ENCODE data around the gene SNX6.
"Not testable (repeated sequence)": the region's sequence is repeated elsewhere in the genome, so short reads cannot be mapped to it uniquely, and the experiment has no call there.

The SNX6 gene

DNA sequence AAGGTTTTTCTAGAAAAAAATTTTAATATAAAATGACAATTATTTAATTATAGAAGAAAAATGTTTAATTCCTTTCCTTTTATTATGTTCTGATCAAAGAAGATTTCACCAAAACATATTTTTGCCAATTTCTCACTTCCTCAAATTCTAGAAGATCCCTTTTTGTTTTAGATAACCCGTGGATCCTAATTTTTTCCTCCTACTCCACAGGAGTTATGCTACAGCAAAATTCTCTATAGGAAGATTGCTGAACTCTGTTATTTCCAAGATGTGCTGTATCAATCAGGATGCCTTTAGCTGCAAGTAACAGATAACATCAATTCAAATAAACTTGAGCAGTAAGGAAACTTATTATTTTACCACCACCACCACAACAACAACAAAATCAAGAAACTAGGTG lies 3.8 kb upstream of the SNX6 start:
- no peak for DNase-seq

DNA sequence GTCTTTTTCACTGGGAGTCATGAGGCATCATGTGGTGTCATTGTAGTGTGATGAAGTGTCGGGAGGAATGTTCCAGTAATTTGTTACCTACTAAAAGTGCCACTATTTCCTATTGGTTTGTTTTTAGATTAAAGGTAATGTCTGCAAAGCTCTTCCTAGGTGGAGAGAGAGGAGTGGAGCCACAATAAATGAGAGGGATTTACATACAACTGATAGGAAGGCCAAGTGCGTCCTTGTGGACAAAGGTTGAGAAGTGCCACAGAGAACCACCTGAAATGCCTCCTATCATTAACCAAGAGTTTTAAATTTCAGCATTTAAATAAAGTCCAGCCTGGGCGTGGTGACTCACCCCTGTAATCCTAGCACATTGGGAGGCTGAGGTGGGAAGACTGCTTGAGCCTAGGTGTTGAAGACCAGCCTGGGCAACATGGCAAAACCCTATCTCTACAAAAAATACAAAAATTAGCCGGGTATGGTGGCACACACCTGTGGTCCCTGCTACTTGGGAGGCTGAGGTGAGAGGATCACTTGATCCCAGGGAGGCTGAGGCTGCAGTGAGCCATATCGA lies 2.5 kb upstream of the SNX6 start:
- no peak for DNase-seq

DNA sequence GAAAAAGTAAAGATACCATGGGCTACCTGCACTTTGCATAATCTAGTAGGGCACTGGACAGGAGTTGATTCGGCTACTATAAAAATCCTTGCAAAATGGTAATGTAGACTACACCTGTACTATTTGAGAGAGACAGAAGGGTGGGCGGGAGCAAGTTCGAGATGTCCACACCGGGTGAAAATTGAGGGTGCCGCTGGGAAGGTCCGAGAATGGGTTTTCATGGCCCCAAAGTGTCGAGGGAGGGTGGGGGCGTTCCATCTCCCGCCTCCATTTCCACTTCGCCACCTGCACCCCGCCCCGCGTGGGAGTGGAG lies 648 bp downstream of the SNX6 start:
- no peak for DNase-seq

DNA sequence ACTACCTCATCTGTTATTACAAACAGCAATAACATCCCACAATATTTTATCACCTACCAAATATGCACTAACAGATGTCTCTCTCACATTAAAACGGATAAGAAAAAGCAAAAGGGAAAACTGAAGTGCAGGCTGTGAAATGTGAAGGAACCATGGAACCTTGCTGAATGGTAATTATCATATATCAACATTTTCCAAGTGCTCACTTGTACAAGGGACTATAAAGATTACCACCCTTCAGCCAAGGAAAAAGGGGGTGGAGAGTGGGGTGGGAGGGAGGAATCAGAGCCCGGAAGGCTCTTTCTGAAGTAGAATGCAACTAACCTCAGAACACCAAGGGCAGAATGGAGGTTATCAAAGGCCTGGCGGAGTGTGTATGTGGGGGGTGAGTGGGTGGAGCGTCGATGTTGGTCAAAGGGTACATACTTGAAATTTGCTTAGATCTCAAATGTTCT lies 1.2 kb downstream of the SNX6 start:
- peak; percentile 40 for DNase-seq

DNA sequence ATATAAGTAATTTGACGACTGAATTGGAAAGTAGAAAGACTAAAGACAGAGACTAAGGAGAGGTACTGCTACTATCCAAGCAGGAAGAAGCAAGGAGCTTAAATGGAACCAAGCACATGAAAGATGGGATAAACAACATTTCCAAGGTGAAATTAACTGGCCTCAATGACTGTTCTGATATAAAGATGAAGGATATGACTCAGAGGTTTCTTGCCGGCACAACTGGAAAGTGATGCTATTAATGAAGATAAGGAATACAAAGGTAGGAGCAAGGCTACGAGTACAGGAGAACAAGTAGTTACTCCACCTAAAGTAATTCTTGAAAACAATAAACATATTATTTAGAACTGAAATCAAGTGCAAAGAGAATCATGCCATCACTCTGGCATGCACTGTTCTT lies 6.4 kb downstream of the SNX6 start:
- no peak for DNase-seq

DNA sequence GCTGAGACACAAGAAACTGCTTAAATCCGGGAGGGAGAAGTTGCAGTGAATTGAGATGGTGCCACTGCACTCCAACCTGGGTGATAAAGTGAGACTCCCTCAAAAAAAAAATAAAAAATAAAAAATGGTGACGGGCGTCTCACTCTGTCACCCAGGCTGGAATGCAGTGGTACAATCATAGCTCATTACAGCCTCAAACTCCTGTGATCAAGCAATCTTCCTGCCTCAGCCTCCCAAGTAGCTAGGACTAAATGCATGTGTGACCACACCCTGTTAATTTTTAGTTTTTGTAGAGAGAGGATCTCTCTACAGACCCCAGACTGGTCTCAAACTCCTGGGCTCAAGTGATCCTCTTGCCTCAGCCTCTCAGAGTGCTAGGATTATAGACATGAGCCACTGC lies 9.1 kb downstream of the SNX6 start:
- no peak for DNase-seq

DNA sequence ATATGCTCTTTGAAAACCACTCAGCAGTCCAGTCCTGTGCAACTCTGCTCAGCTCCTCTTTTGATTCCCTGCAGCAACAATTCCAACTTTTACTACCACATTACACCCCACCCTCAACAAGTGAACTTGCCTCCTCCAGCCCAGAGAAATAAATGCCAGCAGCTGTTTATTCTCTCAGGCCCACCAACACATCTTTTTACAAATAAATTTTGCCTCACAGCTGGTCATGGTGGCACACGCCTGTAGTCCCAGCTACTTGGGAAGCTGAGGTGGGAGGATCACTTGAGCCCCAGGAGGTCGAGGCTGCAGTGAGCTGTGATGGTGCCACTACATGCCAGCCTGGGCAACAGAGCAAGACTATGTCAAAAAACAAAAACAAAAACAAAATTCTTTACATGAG lies 9.8 kb downstream of the SNX6 start:
- DNase-seq, result no peak

DNA sequence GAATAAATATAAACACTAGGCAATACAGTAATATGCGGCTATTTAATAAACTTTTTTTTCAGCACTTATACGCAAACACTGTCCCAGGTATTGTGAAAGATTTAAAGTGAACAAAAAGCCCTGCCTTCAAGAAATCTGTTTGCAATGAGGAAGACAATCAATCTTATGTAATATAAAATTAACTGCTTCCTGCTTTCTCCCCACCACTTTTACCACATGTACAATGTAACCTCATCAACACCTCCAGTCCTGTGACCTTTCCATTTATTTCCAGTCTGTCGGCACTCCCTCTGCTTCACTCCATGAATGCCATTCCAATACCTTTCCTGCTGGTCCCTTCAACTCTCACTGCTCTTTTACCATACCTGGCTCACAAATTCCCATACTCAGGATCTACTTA lies 10.5 kb downstream of the SNX6 start:
- no peak for DNase-seq

DNA sequence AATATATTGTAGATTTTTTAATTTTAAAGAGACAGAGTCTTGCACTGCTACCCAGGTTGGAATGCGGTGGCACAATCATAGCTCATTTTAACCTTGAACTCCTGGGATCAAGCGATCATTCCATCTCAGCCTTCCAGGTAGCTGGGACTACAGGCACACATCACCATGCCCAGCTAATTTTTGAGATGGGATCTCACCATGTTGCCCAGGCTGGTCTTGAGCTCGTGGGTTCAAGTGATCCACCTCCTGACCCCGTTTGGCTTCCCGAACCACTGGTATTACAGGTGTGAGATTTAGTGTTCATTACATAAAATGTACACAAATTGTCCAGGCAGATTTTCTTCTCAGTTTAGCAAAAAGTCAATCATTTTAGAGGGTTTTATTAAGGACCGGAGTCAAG lies 13.6 kb downstream of the SNX6 start:
- DNase-seq, result no peak

DNA sequence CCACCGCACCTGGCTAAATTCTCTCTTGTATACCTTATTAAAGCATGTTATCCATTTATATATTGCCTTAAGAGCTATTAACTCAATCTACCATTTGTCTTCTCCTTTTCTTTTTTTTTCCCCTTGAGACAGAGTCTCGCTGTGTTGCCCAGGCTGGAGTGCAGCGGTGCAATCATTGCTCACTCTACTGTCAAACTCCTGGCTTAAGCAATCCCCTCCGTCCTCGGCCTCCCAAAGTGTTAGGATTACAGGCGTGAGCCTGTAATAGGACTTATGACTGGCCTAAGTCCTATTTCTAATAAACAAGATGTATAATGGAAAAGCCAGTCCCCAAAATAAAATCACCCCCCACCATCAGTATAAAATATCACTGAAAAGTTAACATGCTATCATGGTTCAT lies 14.4 kb downstream of the SNX6 start:
- no peak for DNase-seq

DNA sequence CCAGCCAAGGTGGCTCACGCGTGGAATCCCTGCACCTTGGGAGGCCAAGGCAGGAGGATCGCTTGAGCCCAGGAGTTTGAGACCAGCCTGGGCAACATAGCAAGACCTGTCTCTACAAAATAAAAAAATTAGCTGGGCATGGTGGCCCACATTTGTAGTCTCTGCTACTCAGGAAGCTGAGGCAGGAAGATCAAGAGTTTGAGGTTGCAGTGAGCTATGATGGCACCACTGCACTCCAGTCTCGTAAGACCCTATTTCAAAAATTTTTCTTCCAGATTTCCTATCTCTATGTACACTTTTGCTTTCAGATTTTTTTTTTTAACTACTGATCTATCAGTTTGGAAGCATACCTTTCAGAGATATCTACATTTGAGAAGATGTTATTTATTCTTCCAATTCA lies 15.3 kb downstream of the SNX6 start:
- DNase-seq, result no peak

DNA sequence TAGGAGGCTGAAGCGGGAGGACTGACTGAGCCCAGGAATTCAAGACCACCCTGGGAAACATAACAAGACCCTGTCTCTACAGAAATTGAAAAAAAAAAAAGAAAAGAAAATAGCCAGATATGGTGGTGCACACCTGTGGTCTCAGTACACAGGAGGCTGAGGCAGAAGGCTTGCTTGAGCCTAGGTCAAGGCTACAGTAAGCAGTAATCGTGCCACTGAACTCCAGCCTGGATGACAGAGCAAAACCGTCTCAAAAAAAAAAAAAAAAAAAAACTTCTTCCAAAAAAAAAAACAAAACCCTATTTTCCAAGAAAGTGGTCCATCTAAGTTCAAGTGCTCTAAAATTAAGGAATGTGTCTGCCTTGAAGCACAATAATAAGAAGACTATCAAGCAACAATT lies 19.8 kb downstream of the SNX6 start:
- no peak for DNase-seq

DNA sequence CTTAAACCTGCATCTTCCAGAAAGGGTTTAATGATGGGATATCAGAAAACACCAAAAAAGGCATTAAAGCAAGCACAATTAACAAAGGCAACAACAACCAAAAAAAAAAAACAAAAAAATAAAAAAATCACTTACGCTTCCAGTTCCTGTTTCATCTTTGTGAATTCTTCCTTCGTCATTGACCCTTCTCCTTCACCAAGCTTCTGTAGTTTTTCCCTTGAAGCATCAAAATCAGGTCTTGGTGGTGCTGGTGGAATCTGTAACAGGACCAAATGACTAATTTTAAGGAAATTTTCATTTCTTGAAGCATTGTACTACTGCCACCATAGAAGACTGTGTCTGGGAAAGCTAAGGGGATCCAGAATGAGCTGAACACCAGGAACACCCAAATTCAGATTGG lies 24.5 kb downstream of the SNX6 start:
- DNase-seq, result no peak

DNA sequence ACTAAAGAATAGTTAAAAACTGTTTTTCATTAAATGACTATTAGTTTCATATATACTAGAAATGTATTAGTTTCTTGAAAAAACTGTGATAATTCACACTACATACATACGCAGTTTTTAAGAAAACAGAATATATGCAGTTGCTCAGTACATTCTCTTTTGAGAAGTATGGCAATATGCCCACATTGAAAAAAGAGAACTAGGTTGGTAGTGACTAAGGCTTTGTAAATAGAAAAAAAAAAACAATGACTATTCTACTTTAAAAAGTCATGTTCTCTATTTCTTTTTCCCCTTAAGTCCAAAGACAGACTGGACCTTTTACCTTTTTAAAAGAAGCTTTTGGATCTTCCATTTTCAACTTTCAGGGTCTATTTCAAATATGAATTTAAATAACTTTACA lies 25.0 kb downstream of the SNX6 start:
- DNase-seq, result no peak

DNA sequence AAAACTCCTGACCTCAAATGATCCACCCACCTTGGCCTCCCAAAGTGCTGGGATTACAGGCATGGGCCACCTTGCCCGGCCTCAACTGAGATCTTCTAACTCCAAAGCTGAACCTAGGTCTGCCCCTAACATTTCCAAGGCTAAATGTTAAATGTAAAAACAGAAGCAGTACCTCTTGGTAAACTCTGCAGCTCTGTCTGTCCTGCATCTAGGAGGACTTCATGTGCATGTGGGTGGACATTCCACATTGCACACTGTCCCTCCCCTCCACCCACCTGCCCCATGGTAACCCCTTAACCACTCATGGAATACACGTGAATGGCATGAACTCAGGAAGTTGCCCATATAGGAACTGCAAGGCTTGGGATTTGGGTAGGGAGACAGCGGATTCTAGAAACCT lies 33.1 kb downstream of the SNX6 start:
- no peak for DNase-seq

DNA sequence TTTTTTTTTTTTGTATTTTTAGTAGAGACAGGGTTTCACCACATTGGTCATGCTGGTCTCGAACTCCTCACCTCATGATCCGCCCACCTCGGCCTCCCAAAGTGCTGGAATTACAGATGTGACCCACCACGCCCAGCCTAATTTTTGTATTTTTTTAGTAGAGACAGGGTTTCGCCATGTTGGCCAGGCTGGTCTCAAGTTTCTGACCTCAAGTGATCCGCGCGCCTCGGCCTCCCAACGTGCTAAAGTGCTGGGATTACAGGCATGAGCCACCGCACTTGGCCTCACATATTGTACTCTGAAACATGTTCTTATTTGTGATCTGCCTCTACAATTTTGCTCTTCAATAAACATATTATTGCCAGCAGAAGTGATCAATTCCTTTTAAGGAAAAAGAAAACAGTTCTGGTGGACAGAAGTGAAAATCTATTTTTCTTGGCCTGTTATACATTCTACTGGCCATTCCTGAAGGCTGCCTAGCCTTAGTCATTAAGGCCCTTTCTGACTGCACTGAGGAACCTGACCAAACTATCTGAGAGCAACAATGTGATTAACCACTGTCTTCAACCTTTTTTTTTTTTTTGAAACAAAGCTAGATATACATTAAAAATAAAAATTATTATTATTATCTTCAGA lies 36.1 kb downstream of the SNX6 start:
- DNase-seq, result no peak

DNA sequence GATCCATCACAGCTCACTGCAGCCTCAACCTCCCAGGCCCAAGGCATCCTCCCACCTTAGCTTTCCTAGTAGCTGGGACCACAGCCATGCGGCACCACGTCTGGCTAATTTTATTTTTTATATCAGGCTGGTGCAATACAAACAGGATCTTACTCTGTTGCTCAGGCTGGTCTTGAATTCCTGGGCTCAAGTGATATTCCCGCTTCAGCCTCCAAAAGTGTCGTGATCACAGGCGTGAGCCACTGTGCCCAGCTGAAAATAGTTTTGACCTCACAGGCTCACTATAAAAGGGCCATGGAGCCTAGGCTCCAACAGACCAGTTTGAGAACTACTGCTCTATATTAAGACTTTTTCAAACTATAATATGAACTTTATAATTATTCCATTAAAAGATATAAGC lies 37.3 kb downstream of the SNX6 start:
- DNase-seq, result no peak

DNA sequence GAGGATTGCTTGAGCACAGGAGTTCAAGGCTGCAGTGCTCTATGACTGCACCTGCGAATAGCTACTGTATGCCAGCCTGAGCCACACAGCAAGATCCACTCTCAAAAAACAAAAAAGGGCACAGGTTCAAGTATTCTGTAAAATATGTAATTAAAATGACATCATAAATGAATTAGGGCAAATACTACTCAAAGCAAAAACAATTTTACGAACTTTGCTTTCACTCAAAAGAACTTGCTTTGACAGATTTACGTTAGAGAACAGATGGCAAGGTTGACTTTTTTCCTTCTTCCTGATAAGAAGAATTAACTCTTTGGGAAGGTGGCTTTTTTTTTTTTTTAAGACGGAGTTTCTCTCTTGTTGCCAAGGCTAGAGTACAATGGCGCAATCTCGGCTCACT lies 46.4 kb downstream of the SNX6 start:
- no peak for DNase-seq

DNA sequence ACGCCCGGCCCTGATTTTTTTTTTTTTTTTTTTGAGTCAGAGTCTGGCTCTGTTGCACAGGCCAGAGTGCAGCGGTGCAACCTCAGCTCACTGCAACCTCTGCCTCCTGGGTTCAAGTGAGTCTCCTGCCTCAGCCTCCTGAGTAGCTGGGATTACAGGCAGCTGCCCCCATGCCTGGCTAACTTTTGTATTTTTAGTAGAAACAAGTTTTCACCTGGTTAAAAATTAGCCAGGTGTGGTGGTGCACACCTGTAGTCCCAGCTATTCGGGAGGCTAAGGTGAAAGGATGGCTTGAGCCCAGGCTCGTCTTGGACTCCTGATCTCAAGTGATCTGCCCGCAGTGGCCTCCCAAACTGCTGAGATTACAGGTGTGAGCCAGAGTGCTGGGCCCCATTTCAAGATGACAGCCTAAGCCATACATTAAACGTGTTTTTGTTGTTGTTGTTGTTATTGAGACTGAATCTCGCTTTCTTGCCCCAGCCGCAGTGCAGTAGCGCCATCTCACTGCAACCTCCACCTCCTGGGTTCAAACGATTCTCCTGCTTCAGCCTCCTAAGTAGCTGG lies 47.7 kb downstream of the SNX6 start:
- DNase-seq, result no peak

DNA sequence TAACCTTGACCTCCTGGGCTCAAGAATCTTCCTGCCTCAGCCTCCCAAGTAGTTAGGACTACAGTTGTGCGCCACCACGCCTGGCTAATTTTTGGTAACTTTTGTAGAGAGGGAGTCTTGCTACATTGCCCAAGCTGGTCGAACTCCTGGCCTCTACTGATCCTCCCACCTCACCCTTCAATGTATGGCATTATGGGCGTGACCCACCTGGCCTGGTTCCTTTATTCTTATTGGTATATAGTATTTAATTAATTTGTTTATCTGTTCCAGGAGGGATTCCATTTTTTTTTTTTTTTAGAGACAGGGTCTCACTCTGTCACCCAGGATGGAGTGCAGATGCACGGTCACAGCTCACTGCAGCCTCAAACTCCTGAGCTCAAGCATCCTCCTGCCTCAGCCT lies 49.6 kb downstream of the SNX6 start:
- no peak for DNase-seq

DNA sequence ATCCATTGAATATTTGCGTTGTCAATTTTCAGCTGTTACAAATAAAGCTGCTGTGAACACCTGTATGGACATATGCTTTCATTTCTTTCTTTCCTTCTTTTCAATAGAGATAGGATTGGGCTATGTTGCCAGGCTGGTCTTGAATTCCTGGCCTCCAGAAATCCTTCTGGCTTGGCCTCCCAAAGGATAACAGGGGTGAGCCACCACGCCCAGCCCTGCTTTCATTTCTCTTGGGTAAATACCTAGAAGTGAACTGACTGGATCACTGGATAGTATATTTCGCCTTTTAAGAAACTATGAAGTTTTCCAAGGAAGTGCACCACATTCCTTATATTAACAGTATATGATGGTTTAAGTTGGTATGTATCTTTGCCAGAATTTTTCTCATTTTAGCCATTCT lies 58.2 kb downstream of the SNX6 start:
- DNase-seq, result no peak

DNA sequence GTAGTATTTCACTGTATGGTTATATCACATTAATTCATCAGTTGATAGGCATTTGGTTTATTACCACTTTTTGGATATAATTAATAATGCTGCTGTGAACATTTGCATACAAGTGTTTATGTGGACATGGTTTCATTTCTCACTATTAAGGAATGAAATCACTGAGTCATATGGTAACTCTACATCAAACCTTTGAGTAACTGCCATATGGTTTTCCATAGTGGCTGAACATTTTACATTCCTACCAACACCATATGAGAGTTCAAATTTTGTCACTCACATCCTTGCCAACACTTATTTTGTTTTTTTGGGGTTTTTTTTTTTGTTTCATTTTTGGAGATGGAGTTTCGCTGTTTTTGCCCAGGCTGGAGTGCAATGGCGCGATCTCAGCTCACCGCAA lies 60.2 kb downstream of the SNX6 start:
- no peak for DNase-seq

DNA sequence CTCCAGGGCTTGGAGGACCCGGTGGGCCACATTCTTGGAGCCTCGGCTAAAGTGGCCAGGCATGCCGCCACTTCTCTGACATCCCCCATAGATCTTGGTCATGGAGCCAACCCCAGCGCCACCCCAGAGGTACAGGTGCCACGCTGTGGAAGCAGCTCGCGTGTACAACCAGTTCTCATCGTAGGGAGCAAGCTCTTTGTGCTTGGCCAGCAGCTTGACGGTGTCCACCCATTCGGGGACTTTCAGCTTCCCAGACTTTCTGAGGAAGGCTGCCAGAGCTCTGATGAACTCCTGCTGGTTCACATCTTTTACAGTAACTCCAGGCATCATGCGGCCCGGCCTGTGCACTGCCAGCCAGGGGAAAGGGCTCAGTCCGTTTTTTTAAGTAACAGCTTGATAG lies 61.1 kb downstream of the SNX6 start:
- no peak for DNase-seq

DNA sequence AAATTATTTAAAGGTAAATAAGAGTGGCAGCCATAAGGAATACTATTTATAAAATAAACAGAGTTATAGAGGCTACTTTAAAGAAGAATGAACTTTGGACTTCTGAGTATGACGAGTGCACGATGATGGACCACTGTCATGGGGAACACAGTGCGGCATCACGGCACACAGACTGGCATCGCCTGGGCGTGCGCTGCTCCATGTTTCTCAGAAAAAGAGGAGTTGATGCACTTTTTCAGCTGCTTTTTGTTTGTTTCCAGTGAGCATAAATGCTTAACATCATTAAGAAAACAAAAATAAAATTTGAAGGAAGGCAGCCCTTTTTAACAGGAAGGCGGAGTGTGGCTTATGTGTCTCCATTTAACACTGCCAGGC lies 67.2 kb downstream of the SNX6 start:
- DNase-seq, result no peak

DNA sequence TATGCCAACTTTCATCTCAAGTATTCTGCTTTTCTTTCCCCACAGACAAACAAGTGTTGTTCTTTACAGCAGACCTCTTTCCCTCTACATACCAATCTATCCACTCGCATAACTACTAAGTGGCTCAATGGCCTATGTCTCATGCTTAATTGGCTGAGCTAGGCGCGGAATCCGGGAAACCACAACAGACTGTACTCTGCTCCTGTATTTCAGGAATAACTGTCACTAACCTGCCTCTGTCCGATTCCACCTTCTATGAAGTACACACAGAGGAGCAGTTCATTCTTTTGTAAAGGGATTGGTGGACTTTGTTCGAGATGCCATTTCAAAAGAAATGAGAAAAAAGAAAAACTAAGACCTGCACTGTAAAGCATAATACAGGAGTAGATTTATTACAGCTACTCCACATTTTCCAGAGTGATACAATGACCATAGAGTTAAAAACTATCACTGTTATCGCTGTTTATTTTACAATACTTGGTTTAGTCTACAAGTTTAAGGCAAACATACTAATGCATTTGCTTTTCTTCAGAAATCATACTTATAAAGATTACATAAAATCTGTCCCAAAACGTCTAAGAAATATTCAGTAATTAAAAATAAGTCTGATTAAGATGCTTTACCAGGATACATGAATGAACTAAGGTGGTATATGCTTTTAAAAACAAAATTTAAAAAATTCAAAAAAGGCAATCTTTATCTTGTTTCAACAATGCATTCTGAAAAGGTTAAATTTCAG lies 67.7 kb downstream of the SNX6 start:
- not testable (repeated sequence) for DNase-seq

All from activated CD8-positive, alpha-beta memory T cell treated with anti-CD3 and anti-CD28 coated beads, Interleukin-2, amount 50 U/mL, for 4 hours (primary cell).